Measurements from ENCODE around the gene PDZK1IP1.
"Not testable (repeated sequence)": the region's sequence is repeated elsewhere in the genome, so short reads cannot be mapped to it uniquely, and the experiment has no call there.

PDZK1IP1 gene

DNA sequence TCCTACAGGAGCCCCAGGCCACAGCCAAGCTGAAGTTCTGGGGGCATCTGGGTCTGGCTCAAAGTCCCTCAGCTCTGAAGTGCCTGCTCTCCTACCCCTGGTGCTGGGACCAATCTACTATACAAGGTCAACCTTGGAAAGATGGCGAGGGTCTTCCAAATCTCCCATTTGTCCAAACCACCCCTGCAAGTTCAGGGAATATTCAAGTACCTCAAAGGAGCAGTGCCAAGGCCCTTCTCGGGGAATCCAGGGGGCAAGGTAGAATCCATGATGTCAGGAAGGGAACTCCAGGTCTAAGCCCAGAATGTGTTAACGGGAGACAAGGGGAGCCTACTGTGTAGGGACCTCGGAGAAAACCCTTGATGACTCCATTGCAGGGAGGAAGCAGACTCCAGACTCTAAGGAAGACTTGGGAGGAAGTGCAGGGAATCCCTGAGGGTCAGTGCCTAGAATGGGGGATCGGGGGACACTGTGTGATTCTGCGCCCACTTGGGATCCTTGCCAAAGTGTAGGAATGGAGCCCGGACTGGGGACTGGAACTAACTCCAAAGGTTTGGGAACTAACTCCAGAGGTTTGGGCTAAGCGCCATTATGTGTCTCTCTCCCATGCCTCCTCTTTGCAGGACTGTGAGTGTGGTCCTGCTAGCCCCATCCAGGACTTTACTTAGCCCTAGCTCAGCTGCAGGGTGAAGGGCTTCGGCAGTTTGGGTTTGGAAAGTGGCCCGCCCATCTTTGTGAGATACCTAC is 33.5 kb upstream of the PDZK1IP1 start:
- no peak for DNase-seq

DNA sequence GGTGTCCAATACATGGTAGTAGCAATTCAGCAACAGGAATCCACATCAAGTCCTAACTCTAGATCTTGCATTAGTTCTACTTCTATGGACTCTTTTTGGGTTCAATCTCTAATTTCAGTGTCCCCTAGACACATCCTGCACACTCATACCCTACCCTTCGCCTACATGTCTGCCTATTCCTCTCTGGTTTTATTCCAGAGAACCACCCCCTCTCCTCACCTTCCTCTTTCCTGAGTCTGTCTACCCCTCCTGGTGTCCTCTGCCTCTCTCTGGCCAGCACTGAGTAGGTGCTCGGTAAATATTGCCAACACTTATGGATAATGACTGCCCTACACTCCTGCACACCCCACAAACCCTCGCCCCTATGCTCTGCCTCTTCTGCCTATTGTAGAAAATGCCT is 32.6 kb upstream of the PDZK1IP1 start:
- DNase-seq: no peak

- DNase-seq: no peak
These were observed 29.9 kb upstream of the PDZK1IP1 start for GRCh38 chr1:47219590-47220220.

DNA sequence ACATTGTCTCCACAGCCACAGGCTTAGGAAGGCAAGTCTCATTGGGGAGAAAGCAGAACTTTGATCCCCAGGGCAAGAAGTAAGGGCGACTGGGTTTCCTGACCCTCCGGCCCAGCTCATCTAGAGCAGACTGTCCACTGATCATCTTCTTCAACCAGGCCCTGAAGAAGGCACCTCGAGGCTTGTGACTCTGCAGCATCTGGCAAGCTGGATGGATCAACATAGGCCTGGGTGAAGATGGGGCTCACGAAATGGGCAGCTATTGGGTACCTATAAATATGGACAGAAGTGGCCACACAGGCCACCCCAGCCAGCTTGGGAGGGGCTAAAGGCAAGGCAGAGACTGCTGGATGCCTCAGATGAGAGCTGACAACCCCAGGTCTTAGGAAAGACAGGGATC is 29.2 kb upstream of the PDZK1IP1 start:
- DNase-seq: no peak

DNA sequence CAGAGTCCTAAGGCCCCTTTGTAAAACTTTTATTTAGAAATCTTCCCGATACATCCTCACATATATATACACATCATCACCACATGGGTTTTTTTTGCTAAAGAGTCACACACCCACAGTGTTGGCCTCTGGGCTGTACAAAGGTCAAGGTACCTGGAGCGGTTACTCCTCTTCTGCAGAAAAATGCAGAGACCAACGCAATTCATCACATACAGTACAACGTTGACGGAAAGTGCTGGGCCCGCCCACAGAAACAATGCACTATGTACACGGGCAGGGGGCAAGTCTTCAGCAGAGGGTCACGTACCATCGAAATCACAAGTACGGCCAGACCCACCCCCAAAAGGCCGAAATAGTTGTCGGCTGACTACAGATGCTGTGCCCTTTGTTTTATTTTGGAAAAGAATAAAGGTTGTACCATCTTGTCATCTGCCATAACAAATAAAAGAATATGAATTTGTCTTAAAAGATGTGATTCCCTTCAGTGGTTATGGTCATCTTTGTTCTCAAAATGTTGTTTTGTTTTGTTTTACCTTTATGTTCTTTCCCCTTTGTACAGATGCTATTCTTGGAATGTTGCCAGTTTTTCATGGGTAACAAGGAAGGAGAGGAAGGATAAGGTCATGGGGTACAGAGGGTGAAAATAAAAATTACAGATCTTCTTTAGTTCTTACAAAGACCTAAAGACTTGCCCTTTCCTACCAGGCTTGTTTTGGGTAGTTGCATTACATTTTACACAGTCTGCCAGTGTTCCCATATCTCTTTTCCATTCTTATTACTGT is 26.6 kb upstream of the PDZK1IP1 start:
- DNase-seq: no peak

- DNase-seq: no peak
These were observed 25.9 kb upstream of the PDZK1IP1 start for GRCh38 chr1:47215713-47216112.

DNA sequence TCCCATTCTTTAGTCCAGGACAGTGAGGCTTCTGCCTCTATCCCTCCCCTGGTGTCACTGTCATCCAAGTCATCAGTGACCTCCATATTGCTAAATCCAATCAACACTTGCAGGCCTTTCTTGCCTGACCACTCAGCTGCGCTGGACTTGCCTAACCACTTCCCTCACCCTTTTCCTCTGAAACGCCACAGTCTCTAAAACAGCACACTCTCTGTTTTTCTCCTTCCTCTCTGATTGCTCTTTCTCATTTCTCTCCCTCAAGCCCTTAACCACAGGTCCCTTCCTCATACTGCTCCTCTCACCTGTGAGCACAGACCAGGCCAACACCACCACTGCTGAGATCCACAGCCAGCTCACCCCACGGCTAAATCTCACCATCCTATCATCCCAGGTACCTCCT is 24.7 kb upstream of the PDZK1IP1 start:
- no peak for DNase-seq

GRCh38 chr1:47213230-47213963 is 23.6 kb upstream of the PDZK1IP1 start:
- DNase-seq: no peak

DNA sequence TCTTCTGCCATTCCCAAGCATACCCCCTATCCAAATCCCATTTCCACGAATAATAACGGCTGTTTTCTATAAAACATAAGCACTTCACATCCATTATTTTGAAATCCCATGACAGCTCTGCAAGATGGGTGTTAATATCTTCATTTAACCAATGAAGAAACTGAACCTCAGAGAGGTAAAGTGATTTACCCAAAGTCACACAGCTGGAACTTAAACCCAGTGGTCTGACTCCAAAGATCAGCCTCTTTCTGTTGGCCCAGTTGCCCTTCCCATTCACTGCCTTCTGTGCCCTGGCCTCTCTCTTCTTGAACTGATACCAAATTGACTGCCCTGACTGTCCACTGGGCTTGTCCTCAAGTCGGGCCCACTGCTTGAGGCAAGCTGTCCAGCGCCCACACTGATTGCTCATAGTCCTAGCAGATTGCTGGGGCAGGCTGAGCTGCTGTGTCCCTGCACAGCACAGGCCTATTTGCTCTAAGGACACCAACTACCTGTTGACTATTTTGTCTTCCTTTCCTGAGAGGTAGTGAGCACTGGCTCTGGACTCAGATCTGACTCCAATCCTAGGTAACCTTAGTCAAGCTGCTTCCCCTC is 22.9 kb upstream of the PDZK1IP1 start:
- DNase-seq: no peak

- DNase-seq: no peak
These were observed 22.0 kb upstream of the PDZK1IP1 start for GRCh38 chr1:47211796-47212269.

GRCh38 chr1:47210666-47211065 is 20.8 kb upstream of the PDZK1IP1 start:
- DNase-seq: no peak

GRCh38 chr1:47209725-47210325 is 20.0 kb upstream of the PDZK1IP1 start:
- no peak for DNase-seq

GRCh38 chr1:47209091-47209490 is 19.3 kb upstream of the PDZK1IP1 start:
- DNase-seq: no peak

DNA sequence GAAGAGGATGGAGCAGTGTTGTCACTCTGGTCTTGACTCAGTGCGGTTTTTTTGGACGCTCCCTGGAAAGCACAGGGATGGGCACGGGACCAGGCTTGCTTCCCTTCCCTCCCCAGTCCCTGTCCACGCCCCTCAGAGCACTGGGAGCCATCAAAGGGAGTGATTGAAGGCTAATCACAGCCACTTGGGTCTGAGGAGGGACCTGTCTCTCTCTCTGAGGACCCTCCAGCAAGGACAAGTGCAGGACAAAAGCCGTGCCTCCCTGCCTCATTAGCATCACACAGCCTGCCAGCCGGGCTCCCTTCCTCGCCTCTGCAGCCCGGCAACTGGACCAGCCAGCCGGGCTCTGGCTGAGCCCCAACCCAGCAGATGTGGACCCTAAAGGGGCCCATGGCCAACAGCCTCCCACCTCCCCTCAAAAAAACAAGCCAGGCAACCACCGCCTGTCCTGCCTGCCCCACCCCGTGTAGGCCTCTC is 18.6 kb upstream of the PDZK1IP1 start:
- no peak for DNase-seq

GRCh38 chr1:47207803-47208373 is 18.1 kb upstream of the PDZK1IP1 start:
- no peak for DNase-seq

DNA sequence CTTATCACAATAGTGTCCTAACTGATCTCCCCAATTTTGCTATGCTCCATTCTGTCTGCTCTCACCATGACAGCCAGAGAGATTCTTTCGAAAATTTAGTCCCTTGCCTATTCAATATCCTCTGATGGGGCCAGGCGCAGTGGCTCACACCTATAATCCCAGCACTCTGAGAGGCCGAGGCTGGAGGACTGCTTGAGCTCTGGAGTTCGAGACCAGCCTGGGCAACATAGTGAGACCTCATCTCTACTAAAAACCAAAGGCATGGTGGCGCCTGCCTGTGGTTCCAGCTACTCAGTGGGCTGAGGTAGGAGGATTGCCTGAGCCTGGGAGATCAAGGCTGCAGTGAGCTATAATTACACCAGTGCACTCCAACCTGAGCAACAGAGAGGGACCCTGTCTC is 16.1 kb upstream of the PDZK1IP1 start:
- no peak for DNase-seq

- DNase-seq: not testable (repeated sequence)
These were observed 13.7 kb upstream of the PDZK1IP1 start for GRCh38 chr1:47203504-47203903.

- no peak for DNase-seq
These were observed 11.3 kb upstream of the PDZK1IP1 start for GRCh38 chr1:47201179-47201578.

GRCh38 chr1:47198214-47198613 is 8.4 kb upstream of the PDZK1IP1 start:
- no peak for DNase-seq

- no peak for DNase-seq
These were observed 6.8 kb upstream of the PDZK1IP1 start for GRCh38 chr1:47196622-47197021.

- DNase-seq: not testable (repeated sequence)
These were observed 6.1 kb upstream of the PDZK1IP1 start for GRCh38 chr1:47195981-47196380.

- DNase-seq: no peak
These were observed 4.5 kb upstream of the PDZK1IP1 start for GRCh38 chr1:47194311-47194710.

All from NCI-H526 treated with DMSO at 0.1 percent for 48 hours (cell line).